ENCODE measurements around the gene IL17RD.

GRCh38 chr3:57068437-57069089, 96.6 kb downstream of the IL17RD start:
- TF ChIP-seq CTCF (IDR thresholded peaks at IDR 0.05 in 4 of 5, conservative IDR thresholded peaks at IDR 0.05 in 1 of 5) (no peak), POLR2A (IDR thresholded peaks at IDR 0.05) (no peak)

Measured in gastrocnemius medialis (tissue), 4 donors.